Stimulated activated CD4-positive, alpha-beta T cell treated with anti-CD3 and anti-CD28 coated beads, Interleukin-1b, Interleukin-23, amount 100 ng/mL, for 1 hour (primary cell): ENCODE measurements around the gene ZBTB20.
A peak's percentile ranks its signal among the peaks of the same experiment; 100 is the strongest.
"Not testable (repeated sequence)": the region's sequence is repeated elsewhere in the genome, so short reads cannot be mapped to it uniquely, and the experiment has no call there.

Source experiments
- DNase-seq, 2 donors: peaks; one replicate each; pipeline ENCODE4 v3.0.0-alpha.2; 2020; ENCODE audit warnings: low read depth in 2 of 2

The ZBTB20 gene

DNA sequence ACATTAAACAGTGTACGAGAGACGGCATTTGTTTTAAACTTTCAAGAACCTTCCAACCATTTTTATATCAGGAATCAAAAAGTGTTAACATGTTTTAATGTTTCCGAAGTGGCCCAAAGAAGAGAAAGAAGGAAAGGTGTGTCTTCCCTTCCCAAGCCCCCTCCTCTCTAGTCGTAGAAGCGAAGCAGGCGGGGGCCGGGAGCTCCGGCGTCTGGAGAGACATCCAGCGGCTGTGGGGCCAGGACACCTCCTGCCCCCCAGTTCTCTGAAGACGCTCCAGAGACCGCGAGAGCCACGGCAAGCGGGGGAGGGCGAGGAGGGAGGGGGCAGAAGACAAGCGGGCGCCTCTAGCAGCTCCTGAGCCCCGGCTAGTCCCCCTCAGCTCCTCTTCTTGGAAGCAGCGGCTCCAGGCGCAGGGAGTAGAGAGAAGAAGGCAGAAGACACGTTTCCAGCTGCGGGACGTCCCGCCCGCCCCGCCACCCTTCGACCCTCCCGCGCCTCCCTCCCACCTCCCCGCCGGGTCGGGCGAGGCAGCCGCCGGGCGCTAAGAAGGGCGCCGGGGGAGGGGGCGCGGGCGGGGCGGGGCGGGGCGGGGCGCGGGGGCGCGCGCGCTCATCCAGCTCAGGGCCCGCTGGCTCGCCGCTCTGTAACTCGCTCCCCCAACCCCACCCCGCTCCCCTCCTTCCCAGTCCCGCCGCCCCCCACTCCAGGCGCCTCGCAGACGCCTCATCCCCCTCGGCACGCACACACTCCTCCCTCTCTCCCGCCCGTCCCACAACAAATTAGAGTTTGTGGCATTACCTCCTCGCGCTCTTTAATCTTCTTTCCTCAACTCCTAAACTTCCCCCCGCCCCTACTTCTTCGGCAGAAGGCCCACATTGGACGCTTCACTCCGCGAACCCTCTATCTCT is at the start of gene ZBTB20:
ZBTB20 (minus strand) TSS at position 871 of the 911 bp plus-strand sequence.
- DNase-seq, result peak in 1 of 2 donors; percentile 51

DNA sequence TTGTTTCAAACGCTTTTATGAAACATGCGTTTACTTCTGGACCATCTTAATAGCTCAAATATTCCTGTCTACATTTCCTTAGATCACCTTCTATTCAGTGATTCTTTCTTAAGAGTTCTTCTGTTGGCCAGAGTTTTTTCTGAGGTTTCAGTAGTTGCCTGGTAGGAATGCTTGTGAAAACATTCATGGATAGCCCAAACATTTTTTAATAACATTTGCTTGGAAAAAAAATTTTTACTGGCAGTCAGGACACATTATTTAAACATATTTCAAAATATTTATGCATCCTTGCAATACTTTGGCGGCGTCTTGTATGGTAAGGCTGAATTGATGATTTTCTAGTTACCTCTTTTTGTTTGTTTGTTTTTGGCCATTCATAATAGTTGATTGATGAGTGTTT is 47.4 kb upstream of the ZBTB20 start:
- no peak for DNase-seq

DNA sequence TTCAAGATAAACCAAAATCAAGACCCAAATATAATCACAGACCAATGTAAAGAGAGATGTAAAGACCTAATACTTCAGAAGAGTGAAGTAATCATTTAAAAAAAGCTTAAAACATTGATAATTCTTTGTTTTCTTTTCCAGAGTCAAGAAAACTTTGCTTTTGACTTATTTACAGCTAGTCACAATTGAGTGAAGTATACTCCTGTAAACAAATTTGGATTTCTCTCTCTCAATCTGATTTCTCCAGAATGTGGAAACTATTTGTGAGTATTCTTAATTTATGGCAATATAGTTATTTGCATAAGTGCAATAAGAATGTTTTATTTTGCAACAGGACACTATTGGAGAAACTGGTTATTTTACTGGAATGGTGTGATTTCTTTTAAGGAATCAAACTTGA is 43.7 kb upstream of the ZBTB20 start:
- no peak for DNase-seq

DNA sequence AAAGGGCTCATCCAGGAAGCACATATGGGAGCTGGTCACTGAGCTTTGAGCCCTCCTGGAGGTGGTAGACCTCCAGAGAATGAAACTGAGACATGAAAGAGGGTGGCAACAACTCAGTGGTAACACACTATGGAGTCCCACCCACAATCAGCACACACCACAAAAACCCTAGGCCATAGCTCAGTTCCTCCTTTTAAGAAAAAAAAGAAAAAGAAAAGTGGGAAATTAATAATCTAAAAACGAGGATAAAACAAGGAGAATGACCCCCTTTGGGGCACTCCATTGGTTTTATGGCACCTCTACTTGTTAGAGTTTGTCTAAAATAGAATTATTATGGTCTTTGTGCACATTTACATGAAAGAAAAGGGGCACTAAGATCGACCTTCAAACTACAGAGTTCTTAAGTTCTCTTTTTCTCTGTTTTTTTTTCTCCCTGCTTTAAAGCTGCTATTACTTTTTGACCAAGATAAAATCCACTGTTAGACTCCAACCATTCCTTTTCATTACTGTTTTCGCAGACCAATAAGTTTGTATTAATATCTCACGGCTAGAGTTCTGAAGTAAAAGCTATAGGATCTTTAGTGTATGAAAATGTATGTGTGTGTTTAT is 40.2 kb upstream of the ZBTB20 start:
- DNase-seq, result no peak

DNA sequence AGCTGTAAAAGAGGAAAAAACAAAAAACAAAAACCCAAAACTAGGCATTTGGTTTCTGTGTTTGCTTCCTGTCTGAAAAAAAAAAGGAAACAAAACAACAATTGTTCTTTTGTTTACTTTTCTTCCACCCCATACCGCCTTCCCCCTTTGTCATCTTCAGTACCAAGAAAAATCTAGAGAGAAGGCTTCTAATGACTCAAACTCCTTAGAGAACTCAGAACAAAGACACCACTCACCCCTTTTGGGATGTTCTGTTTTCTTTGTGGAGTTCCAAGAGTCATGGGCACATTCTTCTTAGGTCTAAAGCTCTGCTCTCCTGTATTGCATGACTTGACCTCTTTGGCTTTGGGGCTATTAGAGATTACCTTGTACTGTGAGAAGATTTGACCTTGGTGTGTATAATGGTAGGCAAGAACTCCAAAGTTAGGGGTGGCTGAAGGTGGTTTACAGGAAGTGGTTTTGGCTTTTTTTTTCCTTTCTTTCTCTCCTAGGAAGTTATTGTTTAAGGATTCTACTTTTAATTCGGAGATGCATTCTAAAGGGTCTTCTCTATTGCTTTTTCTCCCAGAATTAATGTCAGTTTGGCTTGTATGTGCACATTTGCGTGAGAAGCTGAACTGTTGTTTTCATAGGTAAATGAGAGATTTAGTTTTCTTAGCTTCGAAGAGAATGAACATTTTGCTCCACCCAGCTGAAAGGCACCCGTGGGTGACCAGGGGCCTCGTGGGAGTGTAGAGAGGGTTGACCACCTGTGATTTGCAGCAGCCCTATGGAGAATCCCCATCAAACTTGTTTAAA is 39.5 kb upstream of the ZBTB20 start:
- no peak for DNase-seq

DNA sequence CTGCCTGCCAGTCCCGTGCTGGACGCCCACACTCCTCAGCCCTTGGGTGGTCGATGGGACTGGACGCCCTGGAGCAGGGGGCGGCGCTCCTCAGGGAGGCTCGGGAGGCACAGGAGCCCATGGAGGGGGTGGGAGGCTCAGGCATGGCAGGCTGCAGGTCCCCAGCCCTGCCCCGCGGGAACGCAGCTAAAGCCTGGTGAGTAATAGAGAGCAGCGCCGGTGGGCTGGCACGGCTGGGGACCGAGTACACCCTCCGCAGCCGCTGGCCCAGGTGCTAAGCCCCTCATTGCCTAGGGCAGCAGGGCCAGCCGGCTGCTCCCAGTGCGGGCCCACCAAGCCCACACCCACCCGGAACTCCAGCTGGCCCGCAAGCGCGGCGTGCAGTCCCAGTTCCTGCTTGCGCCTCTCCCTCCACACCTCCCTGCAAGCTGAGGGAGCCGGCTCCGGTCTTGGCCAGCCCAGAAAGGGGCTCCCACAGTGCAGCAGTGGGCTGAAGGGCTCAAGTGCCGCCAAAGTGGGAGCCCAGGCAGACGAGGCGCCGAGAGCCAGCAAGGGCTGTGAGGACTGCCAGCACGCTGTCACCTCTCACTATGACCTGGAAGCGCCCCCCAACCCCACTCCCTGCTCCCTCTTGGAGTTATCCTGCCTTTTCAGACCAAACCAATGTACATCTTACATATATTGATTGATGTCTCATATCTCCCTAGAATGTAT is 37.9 kb upstream of the ZBTB20 start:
- DNase-seq, result not testable (repeated sequence)

DNA sequence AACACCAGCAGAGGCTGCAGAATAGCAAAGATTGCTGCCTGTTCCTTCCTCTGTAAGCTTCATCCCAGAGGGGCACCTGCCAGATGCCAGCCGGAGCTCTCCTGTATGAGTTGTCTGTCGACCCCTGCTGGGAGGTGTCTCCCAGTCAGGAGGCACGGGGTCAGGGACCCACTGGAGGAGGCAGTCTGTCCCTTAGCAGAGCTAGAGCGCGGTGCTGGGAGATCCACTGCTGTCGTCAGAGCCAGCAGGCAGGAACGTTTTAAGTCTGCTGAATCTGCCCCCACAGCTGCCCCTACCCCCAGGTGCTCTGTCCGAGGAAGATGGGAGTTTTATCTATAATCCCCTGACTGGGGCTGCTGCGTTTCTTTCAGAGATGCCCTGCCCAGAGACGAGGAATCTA is 31.8 kb upstream of the ZBTB20 start:
- DNase-seq, result not testable (repeated sequence)

DNA sequence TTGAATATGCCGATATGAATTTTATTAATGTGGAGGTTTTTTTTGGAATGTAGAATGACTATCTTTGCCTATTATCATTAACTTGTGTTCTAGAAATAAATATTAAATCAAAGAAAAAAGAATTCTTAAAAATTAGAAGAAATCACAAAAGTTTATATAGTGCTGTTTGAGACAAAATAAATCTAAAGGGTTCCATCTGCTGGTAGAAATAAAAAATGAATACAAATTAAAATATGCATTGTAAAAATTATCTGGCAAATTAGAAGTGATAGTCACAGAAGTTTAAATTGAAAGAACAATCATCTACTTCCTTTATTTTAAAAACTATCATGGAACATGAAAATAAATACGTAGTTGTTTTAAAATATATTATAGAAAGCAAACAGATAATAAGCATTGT is 22.7 kb upstream of the ZBTB20 start:
- DNase-seq, result no peak

DNA sequence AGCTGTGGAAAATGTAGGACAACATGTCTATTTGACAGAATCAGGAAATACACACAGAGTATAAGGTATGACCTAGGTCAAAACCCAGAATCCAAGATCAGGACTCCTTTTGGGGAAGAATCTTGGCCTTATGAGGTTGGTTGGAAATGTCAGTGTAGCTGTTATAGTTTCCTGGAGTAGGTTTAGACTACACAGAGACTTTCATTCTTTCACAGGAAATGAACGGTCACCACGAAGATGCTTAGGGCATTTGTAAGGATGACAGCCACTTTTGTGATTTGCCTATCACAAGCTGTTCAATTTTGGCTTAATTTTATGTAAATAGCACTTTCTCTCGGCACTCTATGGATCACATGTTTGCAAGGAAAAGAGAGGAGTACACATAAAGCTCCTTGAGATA is 18.6 kb upstream of the ZBTB20 start:
- DNase-seq, result no peak

DNA sequence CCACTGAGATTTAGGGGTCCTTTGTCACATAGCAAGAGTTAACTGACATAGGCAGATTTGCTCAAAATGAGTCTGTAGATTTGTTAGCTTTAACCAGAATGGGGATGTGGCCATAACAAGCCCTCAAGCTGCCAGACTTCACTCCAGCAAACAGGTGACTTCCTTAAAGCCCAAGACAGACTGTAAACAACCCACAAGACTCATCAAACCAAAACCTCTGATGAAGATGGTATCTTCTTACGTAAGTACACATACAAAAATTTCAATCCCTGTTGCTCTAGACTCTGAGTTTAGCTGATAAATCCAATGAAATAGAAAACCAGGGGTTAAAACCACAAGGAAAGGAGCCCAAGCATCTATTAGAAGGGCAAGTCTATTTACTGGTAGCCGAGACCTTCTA is 18.2 kb upstream of the ZBTB20 start:
- no peak for DNase-seq

DNA sequence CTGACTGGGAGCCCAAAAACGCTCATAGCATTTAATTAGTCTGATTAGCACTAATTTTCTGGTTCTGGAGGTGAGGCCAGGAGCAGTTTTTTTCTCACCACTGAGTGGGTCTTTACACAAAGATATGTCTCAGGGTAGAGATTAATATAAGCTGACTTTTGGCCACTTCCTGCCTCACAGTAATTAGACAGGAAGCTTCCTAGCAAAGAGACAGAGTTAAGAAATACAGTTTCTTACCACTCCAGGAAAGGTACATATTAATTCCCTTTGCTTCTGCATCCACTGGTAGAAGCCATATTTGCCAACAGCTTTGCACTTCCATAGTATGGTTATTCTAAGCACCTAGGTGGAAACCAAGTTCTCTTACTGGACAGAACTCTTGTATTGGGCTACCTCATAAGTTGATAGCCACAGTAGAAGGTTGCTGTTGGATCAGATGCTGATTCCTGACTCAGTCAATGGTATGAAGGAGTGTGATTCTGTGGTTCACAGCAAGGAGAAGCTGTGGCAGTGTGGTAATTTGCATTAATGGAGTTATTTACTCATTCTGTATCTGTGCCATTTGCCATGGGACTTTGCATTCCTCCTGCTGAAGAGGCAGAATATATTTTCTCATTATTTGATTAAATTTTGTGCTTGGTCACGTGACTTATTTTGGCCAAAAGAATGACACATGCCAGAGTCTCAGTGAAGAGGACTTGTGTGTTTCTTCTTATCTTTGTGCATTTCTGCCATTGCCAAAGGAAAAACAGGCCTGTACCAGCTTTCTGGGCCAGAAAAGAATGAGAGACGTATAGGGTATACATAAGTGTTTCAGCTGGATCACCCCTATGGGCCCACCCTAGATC is 17.5 kb upstream of the ZBTB20 start:
- no peak for DNase-seq

DNA sequence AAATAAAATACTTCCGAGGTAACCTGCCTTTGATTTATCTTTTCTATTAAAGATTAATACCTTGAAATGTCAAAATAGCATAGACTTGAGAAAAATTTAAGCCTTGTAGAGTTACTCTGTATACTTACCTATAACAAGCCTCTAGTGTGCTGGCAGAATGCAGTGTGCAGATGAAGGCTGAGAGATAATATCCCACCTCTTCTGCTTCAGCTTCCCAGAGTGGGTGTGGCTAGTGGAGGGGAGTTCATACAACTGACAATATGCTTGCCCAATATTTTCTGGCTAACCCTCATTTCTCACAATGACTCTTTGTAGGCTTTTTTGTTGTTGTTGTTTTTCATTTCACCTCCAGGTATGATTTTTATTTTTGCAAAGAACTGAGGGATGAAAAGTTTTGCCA is 15.7 kb upstream of the ZBTB20 start:
- no peak for DNase-seq

DNA sequence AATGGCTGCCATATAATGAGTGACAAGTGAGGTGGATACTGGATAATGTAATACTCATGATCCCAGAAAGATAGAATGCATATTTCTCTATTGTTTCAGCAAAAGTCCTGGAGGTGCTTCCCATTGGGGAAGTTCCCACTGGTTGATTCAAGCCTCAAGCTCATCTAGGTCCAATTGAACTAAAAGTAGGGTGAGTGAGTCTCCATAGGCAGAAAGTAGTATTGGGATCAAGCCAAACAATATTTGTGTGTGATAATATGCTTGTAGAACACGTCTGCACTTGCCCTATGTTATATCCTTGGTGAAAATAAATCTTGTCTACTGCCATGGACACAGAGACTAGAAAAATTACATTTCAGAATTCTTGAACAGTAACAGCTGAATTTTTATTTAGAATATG is 14.8 kb upstream of the ZBTB20 start:
- no peak for DNase-seq

DNA sequence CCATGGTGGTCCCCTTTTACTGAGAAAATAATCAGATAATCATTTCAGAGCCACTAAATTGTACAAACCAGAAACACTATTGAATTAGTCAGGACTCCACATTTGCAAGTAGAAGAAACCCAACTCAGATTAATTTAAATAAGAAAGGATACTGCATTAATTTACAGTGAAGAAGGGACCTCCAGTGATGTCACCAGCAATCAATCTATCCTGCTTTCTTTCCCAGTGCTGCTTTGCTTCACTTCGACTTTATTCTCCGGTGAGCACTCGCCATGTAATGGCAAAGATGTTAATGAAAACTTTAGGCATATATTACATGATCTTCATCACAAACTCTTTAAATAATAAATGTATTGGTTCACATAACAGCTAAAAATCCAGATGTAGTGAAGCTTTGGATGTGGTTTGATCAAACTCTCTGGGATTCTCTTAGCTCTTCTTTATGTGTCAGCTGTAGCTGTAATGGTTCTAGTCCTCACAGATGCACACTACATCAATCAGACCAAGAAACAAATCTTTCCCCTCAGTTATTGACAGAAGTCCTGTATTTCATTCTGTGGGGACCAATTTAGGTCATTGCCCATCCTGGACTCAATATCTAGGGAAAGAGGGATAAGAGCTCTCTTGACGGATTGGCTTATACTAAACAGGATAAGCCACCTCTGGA is 14.2 kb upstream of the ZBTB20 start:
- no peak for DNase-seq

DNA sequence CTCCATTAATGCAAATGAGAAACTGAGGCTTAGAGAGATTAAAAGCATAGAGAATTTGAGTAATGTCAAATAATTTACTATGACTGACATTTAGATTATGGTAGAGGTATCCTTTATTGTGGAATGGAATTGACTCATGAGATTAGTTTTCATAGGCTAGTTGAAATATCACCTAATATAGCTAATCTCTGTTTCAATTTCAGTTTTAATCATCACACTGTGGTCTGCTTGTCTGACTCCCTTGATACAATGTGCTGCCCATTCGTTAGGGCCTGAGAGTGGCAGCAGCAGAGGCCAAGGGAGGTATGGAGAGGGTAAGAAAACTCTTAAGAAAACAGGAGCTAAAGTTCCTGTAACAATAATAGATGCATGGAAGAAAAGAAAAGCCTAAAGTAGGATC is 13.2 kb upstream of the ZBTB20 start:
- no peak for DNase-seq

DNA sequence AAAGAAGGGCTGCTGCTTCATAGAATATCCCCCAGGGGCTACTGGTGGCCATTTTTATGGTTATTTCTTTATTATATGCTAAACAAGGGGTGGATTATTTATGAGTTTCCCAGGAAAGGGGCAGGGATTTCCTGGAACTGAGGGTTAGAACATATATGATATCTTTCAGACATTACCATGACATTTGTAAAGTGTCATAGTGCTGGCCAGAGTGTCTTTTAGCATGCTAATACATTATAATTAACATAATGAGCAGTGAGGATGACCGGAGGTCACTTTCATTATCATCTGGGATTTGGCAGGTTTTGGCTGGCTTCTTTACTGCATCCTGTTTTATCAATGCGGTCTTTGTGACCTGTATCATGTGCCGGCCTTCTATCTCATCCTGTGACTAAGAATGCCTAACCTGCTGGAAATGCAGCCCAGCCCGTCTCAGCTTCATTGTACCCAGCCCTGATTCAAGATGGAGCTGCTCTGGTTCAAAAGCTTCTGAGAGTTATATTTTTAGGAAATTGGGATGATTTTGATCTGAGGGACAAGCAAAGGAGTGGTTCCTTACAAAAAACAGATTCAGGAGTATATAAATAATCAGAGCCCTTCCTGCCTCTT is 9.1 kb upstream of the ZBTB20 start:
- no peak for DNase-seq

DNA sequence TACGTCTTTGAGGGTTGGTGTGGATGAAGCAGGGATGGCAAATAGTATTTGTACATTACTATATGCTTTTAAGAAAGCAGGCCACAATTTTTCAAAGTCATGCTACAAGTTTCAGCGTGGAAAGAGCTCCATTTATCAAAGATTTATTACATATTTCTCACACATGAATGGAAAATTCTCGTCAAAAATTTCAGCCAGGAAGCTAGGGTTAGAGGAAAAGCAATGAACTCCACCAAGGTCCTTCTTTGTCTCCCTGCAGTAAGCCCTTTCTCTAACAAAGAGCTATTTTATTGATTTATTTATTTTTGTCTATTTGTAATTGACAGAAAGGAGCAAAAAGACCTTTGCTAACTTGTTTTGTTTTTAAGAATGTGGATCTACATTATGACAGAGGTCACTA is 7.5 kb upstream of the ZBTB20 start:
- DNase-seq, result no peak

DNA sequence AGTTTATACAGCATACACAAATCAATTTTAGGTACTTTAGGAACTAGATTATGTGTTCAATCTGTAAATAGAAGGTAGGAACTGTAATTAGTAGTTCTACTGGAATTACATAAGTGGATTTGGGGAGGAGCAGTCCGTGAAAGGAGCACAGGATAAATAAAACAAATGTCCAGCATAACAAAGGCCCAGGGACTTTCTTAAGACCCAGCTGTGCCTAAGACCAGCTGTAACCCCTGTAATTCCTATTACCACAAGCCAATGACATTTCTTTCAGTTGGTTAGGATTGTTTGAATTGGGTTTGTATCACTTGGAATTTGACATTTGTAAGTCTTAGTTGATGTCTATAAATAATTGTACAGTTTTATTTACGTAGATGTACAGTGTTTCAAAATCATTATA is 4.8 kb upstream of the ZBTB20 start:
- DNase-seq, result no peak

DNA sequence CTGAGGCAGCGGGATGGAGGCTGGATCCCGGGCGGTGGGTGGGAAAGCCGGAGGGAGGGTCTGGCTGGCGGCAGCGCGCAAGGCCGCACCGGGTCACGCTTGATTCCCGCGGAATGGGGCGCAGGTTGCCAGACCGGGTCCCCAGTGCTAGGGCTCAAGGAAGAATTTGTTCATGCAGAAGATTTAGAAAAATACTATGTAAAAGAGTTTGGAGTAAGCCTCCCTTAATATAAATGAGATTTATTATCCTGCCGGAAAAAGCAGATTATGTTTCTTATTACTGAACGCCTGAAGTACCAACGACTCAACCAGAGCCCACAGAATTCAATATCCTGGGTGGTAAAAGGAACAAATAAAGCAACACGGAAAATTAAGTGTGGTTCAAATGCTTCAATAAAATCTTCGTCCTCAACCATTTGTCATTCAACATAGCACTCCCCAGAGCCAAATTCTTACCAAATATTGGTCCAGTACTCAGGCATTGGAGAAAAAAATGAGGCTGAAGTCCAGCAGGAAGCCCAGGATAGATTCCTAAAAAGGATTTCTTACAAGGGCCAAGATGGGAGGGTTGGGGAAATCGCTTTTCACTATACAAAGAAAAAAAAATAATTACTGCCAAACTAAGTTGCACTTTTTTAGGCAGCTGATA is 1.2 kb upstream of the ZBTB20 start:
- DNase-seq, result no peak
